H1 (cell line): ENCODE data around the gene OR2B2. TPM values are rescaled to one million over a fixed set of nuclear protein-coding genes. Genes with fewer than 3 reads are reported as not detected.

ENCODE experiments used
- CTCF ChIA-PET: fragments of 300-600 bp; sonication (Branson Sonifier 250); formaldehyde crosslinking; loops from one replicate; lab custom pipeline; 2021; ENCODE audit not compliant: partially characterized antibody; lab: Charles Lee
- POLR2A ChIA-PET: fragments of 300-600 bp; sonication (Branson Sonifier 250); formaldehyde crosslinking; loops from one replicate; lab custom pipeline; 2021; ENCODE audit warnings: inconsistent platforms; ENCODE audit not compliant: partially characterized antibody; lab: Charles Lee
- DNase-seq, 2 experiments: peaks; one replicate each; pipeline versions ENCODE4 v3.0.0 to v3.0.0-alpha.2; 2010 to 2022; ENCODE audit warnings: low spot score in 2 of 2, low read depth in 1 of 2, mixed read lengths in 1 of 2
- FAIRE-seq: peaks from 2 replicates; lab custom pipeline; 2011; peaks lifted over from hg19 to GRCh38; lab: Jason Lieb, UNC
- H2AFZ ChIP-seq: 2 replicates; pipeline ENCODE4 v1.8.1; 2012; ENCODE audit warnings: low read length, inconsistent platforms
- H2AK5ac ChIP-seq: 2 replicates; pipeline ENCODE4 v1.6.1; 2013; ENCODE audit warnings: low read depth, low read length
- H2BK120ac ChIP-seq: replicated peaks from 2 replicates; pipeline ENCODE3; 2013; ENCODE audit warnings: low read depth, low read length, inconsistent platforms
- H2BK12ac ChIP-seq: 2 replicates; pipeline ENCODE4 v1.6.1; 2013; ENCODE audit warnings: low read depth, low read length
- H2BK15ac ChIP-seq: 2 replicates; pipeline ENCODE4 v1.6.1; 2013; ENCODE audit warnings: low read length
- H2BK20ac ChIP-seq: 2 replicates; pipeline ENCODE4 v1.6.1; 2013; ENCODE audit warnings: low read length
- H2BK5ac ChIP-seq: 2 replicates; pipeline ENCODE4 v1.6.1; 2013; ENCODE audit warnings: low read depth, low read length
- H3K14ac ChIP-seq: 2 replicates; pipeline ENCODE4 v1.6.1; 2013; ENCODE audit warnings: inconsistent platforms; ENCODE audit not compliant: insufficient read length
- H3K18ac ChIP-seq: 2 replicates; pipeline ENCODE4 v1.6.1; 2013; ENCODE audit warnings: low read length; ENCODE audit errors: extremely low read depth
- H3K23ac ChIP-seq: 2 replicates; pipeline ENCODE4 v1.6.1; 2013; ENCODE audit warnings: inconsistent platforms; ENCODE audit not compliant: insufficient read length
- H3K23me2 ChIP-seq: 2 replicates; pipeline ENCODE4 v1.6.1; 2013; ENCODE audit warnings: low read depth, low read length
- H3K27ac ChIP-seq: 2 replicates; pipeline ENCODE4 v1.6.1; 2011; ENCODE audit warnings: low read depth, low read length, inconsistent platforms
- H3K27me3 ChIP-seq, 4 experiments: replicated peaks in 1 of 4; 1 replicate in 1 of 4; 2 replicates in 3 of 4; pipeline versions ENCODE4 v1.6.1 to v1.8.1; 2011 to 2013; ENCODE audit warnings: low read length in 3 of 4, mild to moderate bottlenecking in 3 of 4, inconsistent platforms in 2 of 4, mixed read lengths in 2 of 4, moderate library complexity in 1 of 4; ENCODE audit not compliant: control insufficient read depth in 3 of 4, insufficient read depth in 3 of 4; ENCODE audit errors: extremely low read depth in 1 of 4
- H3K36me3 ChIP-seq, 4 experiments: 2 replicates each; pipeline versions ENCODE4 v1.6.1 to v1.8.1; 2011 to 2013; ENCODE audit warnings: mild to moderate bottlenecking in 4 of 4, low read length in 3 of 4, moderate library complexity in 2 of 4, control low read depth in 1 of 4, inconsistent platforms in 1 of 4; ENCODE audit not compliant: insufficient read depth in 4 of 4, control insufficient read depth in 2 of 4
- H3K4ac ChIP-seq: replicated peaks from 2 replicates; pipeline ENCODE3; 2013; ENCODE audit warnings: low read length, low read depth, mixed read lengths, inconsistent platforms; ENCODE audit not compliant: insufficient read length
- H3K4me1 ChIP-seq, 4 experiments: replicated peaks in 1 of 4; 1 replicate in 1 of 4; 2 replicates in 3 of 4; pipeline versions ENCODE4 v1.6.1 to v1.8.1; 2011 to 2013; ENCODE audit warnings: low read length in 3 of 4, inconsistent platforms in 2 of 4, mixed read lengths in 1 of 4; ENCODE audit not compliant: insufficient read depth in 4 of 4, control insufficient read depth in 3 of 4
- H3K4me2 ChIP-seq, 2 experiments: 2 replicates each; pipeline versions ENCODE4 v1.6.1 to v1.8.1; 2011 to 2013; ENCODE audit warnings: low read depth in 2 of 2, low read length in 2 of 2, control low read depth in 1 of 2, inconsistent platforms in 1 of 2, mild to moderate bottlenecking in 1 of 2; ENCODE audit not compliant: insufficient read depth in 1 of 2
- H3K4me3 ChIP-seq, 4 experiments: fragments of 200-600, 300-600 bp in 1 of 4; sonication (generic), shearing (Covaris generic), sonication (Bioruptor Twin) in 1 of 4; 2 replicates each; pipeline versions ENCODE4 v1.5.1 to v1.8.1; 2011 to 2016; ENCODE audit warnings: low read length in 4 of 4, low read depth in 3 of 4, control low read depth in 2 of 4, inconsistent platforms in 2 of 4, mild to moderate bottlenecking in 2 of 4, mixed read lengths in 1 of 4, moderate library complexity in 1 of 4; ENCODE audit not compliant: insufficient read depth in 2 of 4; ENCODE audit errors: extremely low read depth in 1 of 4
- H3K56ac ChIP-seq: replicated peaks from 2 replicates; pipeline ENCODE3; 2013; ENCODE audit warnings: low read depth, mild to moderate bottlenecking, mixed read lengths, low read length, inconsistent platforms; ENCODE audit not compliant: insufficient read length
- H3K79me1 ChIP-seq: 2 replicates; pipeline ENCODE4 v1.6.1; 2013; ENCODE audit warnings: low read depth, low read length, control low read depth
- H3K79me2 ChIP-seq, 2 experiments: 2 replicates each; pipeline versions ENCODE4 v1.6.1 to v1.8.1; 2012 to 2013; ENCODE audit warnings: low read length in 2 of 2, mild to moderate bottlenecking in 2 of 2, inconsistent platforms in 1 of 2; ENCODE audit not compliant: insufficient read depth in 2 of 2, control insufficient read depth in 1 of 2
- H3K9ac ChIP-seq, 4 experiments: replicated peaks in 1 of 4; 1 replicate in 1 of 4; 2 replicates in 3 of 4; pipeline versions ENCODE4 v1.6.1 to v1.8.1; 2011 to 2013; ENCODE audit warnings: low read depth in 3 of 4, low read length in 3 of 4, control low read depth in 2 of 4, mild to moderate bottlenecking in 2 of 4, moderate library complexity in 2 of 4, inconsistent platforms in 1 of 4; ENCODE audit errors: extremely low read depth in 1 of 4
- H3K9me3 ChIP-seq, 2 experiments: 2 replicates each; pipeline versions ENCODE4 v1.6.1 to v1.8.1; 2012 to 2013; ENCODE audit warnings: mild to moderate bottlenecking in 2 of 2, moderate library complexity in 2 of 2, control low read depth in 1 of 2, inconsistent platforms in 1 of 2, low read depth in 1 of 2, low read length in 1 of 2, mixed read lengths in 1 of 2; ENCODE audit not compliant: insufficient read depth in 2 of 2
- H4K20me1 ChIP-seq, 2 experiments: replicated peaks in 1 of 2; 2 replicates each; pipeline versions ENCODE3 to v1.8.1; 2011 to 2013; ENCODE audit warnings: inconsistent platforms in 2 of 2, low read length in 2 of 2, mild to moderate bottlenecking in 1 of 2; ENCODE audit not compliant: insufficient read depth in 2 of 2, control insufficient read depth in 1 of 2
- H4K5ac ChIP-seq: 2 replicates; pipeline ENCODE4 v1.6.1; 2013; ENCODE audit warnings: low read length, low read depth, mixed read lengths, inconsistent platforms; ENCODE audit not compliant: insufficient read length
- H4K8ac ChIP-seq: 2 replicates; pipeline ENCODE4 v1.8.0; 2013; ENCODE audit warnings: mild to moderate bottlenecking, moderate library complexity, low read length, inconsistent platforms; ENCODE audit not compliant: insufficient read depth; ENCODE audit errors: extremely low read depth
- H4K91ac ChIP-seq: replicated peaks from 2 replicates; pipeline ENCODE3; 2013; ENCODE audit warnings: low read length, mixed read lengths, inconsistent platforms; ENCODE audit not compliant: insufficient read length
- CBX5 ChIP-seq: fragments of 300-800, 300-1000 bp; sonication (generic); IDR thresholded peaks from 2 replicates; pipeline ENCODE4 v1.7.1; 2016; ENCODE audit warnings: antibody characterized with exemption, low read length, low read depth
- EP300 ChIP-seq, 2 experiments: IDR thresholded peaks; 1 replicate in 1 of 2; 2 replicates in 1 of 2; pipeline ENCODE4 v1.6.1; 2011 to 2012; ENCODE audit warnings: low read depth in 2 of 2, low read length in 2 of 2, mild to moderate bottlenecking in 2 of 2, borderline replicate concordance in 1 of 2, inconsistent platforms in 1 of 2, moderate library complexity in 1 of 2
- NRF1 ChIP-seq: IDR thresholded peaks from 2 replicates; pipeline ENCODE4 v1.6.1; 2011; ENCODE audit warnings: mild to moderate bottlenecking, low read depth, low read length, improper control_type of control experiment
- PHF8 ChIP-seq: fragments of 200-600 bp; sonication (generic); conservative IDR thresholded peaks from 2 replicates; pipeline ENCODE4 v1.7.1; 2012; ENCODE audit warnings: low read depth, mild to moderate bottlenecking, inconsistent platforms, low read length, moderate library complexity
- POLR2A ChIP-seq, 2 experiments: IDR thresholded peaks; 1 replicate in 1 of 2; 2 replicates in 1 of 2; pipeline ENCODE4 v1.6.1; 2011; ENCODE audit warnings: low read depth in 2 of 2, low read length in 2 of 2, mild to moderate bottlenecking in 2 of 2; ENCODE audit errors: control extremely low read depth in 1 of 2
- SIN3A ChIP-seq, 2 experiments: IDR thresholded peaks in 1 of 2; conservative IDR thresholded peaks in 1 of 2; 2 replicates each; pipeline ENCODE4 v1.6.1; 2011 to 2012; ENCODE audit warnings: low read length in 2 of 2, improper control_type of control experiment in 1 of 2, low read depth in 1 of 2, mild to moderate bottlenecking in 1 of 2
- TEAD4 ChIP-seq: IDR thresholded peaks from 2 replicates; pipeline ENCODE4 v1.6.1; 2012; ENCODE audit warnings: low read depth, low read length, inconsistent platforms, mixed read lengths
- WGBS, 2 experiments: shearing (Covaris generic) in 1 of 2; methylation state at CpG; one replicate each; pipeline versions ENCODE4 v1.1.6 to v1.1.7; 2013 to 2015; ENCODE audit warnings: low lambda C conversion rate in 2 of 2, mixed read lengths in 2 of 2, inconsistent platforms in 1 of 2, low coverage in 1 of 2, missing lambda C conversion rate in 1 of 2; ENCODE audit not compliant: insufficient replicate concordance in 2 of 2, insufficient coverage in 1 of 2, insufficient read length in 1 of 2; ENCODE audit errors: extremely low coverage in 1 of 2, missing lambda C conversion rate in 1 of 2; 5-methylcytosine and 5-hydroxymethylcytosine counted together
- polyA plus RNA-seq, 7 experiments: library from polyadenylated mRNA; depleted of rRNA in 3 of 7; stranded (reverse) in 5 of 7; unstranded in 2 of 7; fragments of >200 nt in 5 of 7; fragments of 200-250 nt in 2 of 7; gene quantifications; 1 replicate in 5 of 7; 2 replicates in 1 of 7; 4 replicates in 1 of 7; pipeline versions ENCODE4 v1.2.1 to v1.2.3, GENCODE V29; 2011 to 2013; ENCODE audit warnings: missing spikeins in 2 of 7, mixed read lengths in 2 of 7
- total RNA-seq: library from RNA; stranded (reverse); fragmentation: NEBNext Ultra II Directional; extraction: Animal tissue kit (Norgen Biotek cat#: 25700); gene quantifications from 2 replicates; pipeline ENCODE4 v1.2.1, GENCODE V29; 2021
- TF ChIP-seq, protein P1 (sequence below): IDR thresholded peaks from 2 replicates; pipeline ENCODE4 v1.6.1; 2012; ENCODE audit warnings: low read length, inconsistent platforms
- TF ChIP-seq, protein P2 (sequence below): IDR thresholded peaks from 2 replicates; pipeline ENCODE4 v1.6.1; 2011; ENCODE audit warnings: low read length, improper control_type of control experiment

The OR2B2 gene
- total and polyA plus RNA-seq, 2 of the 8 experiments (the other 6 are each of a cell fraction or from before 2014, with no cell fraction given), result not detected

GRCh38 chr6:27956941-27957340 is 44.7 kb upstream of the OR2B2 start, which contains the start of gene OR2B6:
Gene OR2B6 (plus strand): TSS chr6:27957241. CDS start chr6:27957241, 0 bp downstream.
- Histone ChIP-seq H3K23ac (no peak within 1 kb of the TSS), H3K14ac (no peak within 1 kb of the TSS), H3K79me2 (no peaks in the 10 kb centered on the region), H4K91ac (no peak within 1 kb of the TSS), H3K56ac (no peak within 1 kb of the TSS), H2AFZ (no peak within 1 kb of the TSS), H3K4me3 (no peak within 1 kb of the TSS), H3K36me3 (no peaks in the 10 kb centered on the region), H4K20me1 (no peaks in the 10 kb centered on the region), H3K27me3 (no peaks in the 10 kb centered on the region), H2BK5ac (no peak within 1 kb of the TSS), H3K23me2 (no peaks in the 10 kb centered on the region), H3K9ac (no peak within 1 kb of the TSS), H3K18ac (no peak within 1 kb of the TSS), H3K4me1 (no peaks in the 10 kb centered on the region), H2AK5ac (no peak within 1 kb of the TSS), H3K79me1 (no peaks in the 10 kb centered on the region), H2BK20ac (no peak within 1 kb of the TSS), H4K8ac (no peak within 1 kb of the TSS), H2BK12ac (no peak within 1 kb of the TSS), H3K4me2 (no peak within 1 kb of the TSS), H2BK15ac (no peak within 1 kb of the TSS), H3K4ac (no peak within 1 kb of the TSS), H4K5ac (no peak within 1 kb of the TSS), H3K9me3 (no peaks in the 10 kb centered on the region)
- DNase-seq, result no peak
- ChIA-PET CTCF (interaction anchor here (0.8 to 1.8 kb wide), 3 partner anchors 10 to 15 kb away, joined by 3 to 4 read pairs (median 4); no protein-coding TSS in a partner anchor), POLR2A (no interaction called here)
- FAIRE-seq, result no peak
- 82% methylated on average over 1 of the region's 1 CpG; no CpG with 5 or more reads in 1 of the 2 experiments for WGBS, 2 experiments
- no peak for TF ChIP-seq SIN3A (conservative IDR thresholded peaks at IDR 0.05 in 1 of 2, IDR thresholded peaks at IDR 0.05 in 1 of 2; ENCODE audit: low read depth in 1 of 2, low read length in 2 of 2)
- TF ChIP-seq, protein P1, sequence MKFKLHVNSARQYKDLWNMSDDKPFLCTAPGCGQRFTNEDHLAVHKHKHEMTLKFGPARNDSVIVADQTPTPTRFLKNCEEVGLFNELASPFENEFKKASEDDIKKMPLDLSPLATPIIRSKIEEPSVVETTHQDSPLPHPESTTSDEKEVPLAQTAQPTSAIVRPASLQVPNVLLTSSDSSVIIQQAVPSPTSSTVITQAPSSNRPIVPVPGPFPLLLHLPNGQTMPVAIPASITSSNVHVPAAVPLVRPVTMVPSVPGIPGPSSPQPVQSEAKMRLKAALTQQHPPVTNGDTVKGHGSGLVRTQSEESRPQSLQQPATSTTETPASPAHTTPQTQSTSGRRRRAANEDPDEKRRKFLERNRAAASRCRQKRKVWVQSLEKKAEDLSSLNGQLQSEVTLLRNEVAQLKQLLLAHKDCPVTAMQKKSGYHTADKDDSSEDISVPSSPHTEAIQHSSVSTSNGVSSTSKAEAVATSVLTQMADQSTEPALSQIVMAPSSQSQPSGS, result no peak
- TF ChIP-seq, protein P2, sequence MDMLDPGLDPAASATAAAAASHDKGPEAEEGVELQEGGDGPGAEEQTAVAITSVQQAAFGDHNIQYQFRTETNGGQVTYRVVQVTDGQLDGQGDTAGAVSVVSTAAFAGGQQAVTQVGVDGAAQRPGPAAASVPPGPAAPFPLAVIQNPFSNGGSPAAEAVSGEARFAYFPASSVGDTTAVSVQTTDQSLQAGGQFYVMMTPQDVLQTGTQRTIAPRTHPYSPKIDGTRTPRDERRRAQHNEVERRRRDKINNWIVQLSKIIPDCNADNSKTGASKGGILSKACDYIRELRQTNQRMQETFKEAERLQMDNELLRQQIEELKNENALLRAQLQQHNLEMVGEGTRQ, result no peak
- no peak for TF ChIP-seq PHF8
- no peak for TF ChIP-seq POLR2A (IDR thresholded peaks at IDR 0.05; ENCODE audit: control extremely low read depth in 1 of 2, low read depth in 2 of 2, low read length in 2 of 2)
- TF ChIP-seq EP300 (IDR thresholded peaks at IDR 0.05; ENCODE audit: borderline replicate concordance in 1 of 2, low read depth in 2 of 2, low read length in 2 of 2), result no peak
- no peak for TF ChIP-seq NRF1
- no peak for TF ChIP-seq CBX5
- TF ChIP-seq TEAD4, result no peak
- TF ChIP-seq, all 59 proteins: peak for 0
- Histone ChIP-seq H3K27ac (no peak within 1 kb of the TSS), H2BK120ac (no peak within 1 kb of the TSS)
